WTC11 (cell line): ENCODE measurements around the gene GLRB.

Source experiments
- ESRRA ChIP-seq: sonication (generic); formaldehyde crosslinking; IDR thresholded peaks from 2 replicates; pipeline ENCODE4 v1.8.1; 2022; ENCODE audit warnings: mild to moderate bottlenecking, missing genetic modification reagents, borderline replicate concordance
- FOXJ3 ChIP-seq: sonication (generic); formaldehyde crosslinking; IDR thresholded peaks from 2 replicates; pipeline ENCODE4 v1.9.0; 2021; ENCODE audit warnings: missing genetic modification reagents, mild to moderate bottlenecking, borderline replicate concordance
- FOXP1 ChIP-seq: sonication (generic); formaldehyde crosslinking; IDR thresholded peaks from 2 replicates; pipeline ENCODE4 v1.8.0; 2022; ENCODE audit warnings: missing genetic modification reagents, mild to moderate bottlenecking, moderate library complexity, borderline replicate concordance
- JUN ChIP-seq: sonication (generic); formaldehyde crosslinking; IDR thresholded peaks from 2 replicates; pipeline ENCODE4 v1.8.0; 2023; ENCODE audit warnings: mild to moderate bottlenecking, missing genetic modification reagents
- MXD4 ChIP-seq: fragments of 250-450 bp; sonication (Bioruptor Pico); IDR thresholded peaks from 2 replicates; pipeline ENCODE4 v1.8.0; 2021; ENCODE audit warnings: mild to moderate bottlenecking, moderate library complexity, borderline replicate concordance
- TP53 ChIP-seq: sonication (generic); formaldehyde crosslinking; IDR thresholded peaks from 2 replicates; pipeline ENCODE4 v1.8.1; 2023; ENCODE audit warnings: mild to moderate bottlenecking, missing genetic modification reagents
- ZNF232 ChIP-seq: sonication (generic); formaldehyde crosslinking; IDR thresholded peaks from 2 replicates; pipeline ENCODE4 v1.8.0; 2022; ENCODE audit warnings: mild to moderate bottlenecking, missing genetic modification reagents
- ZNF317 ChIP-seq: sonication (generic); formaldehyde crosslinking; IDR thresholded peaks from 2 replicates; pipeline ENCODE4 v1.8.1; 2023; ENCODE audit warnings: low read depth, mild to moderate bottlenecking, moderate library complexity, missing genetic modification reagents, borderline replicate concordance
- ZNF423 ChIP-seq: fragments of 250-450 bp; sonication (Bioruptor Pico); IDR thresholded peaks from 2 replicates; pipeline ENCODE4 v2.1.2; 2022; ENCODE audit warnings: mild to moderate bottlenecking, moderate library complexity
- TF ChIP-seq, protein P1 (sequence below): fragments of 200-600 bp; IDR thresholded peaks from 2 replicates; pipeline ENCODE4 v1.8.0; 2022; ENCODE audit warnings: antibody characterized with exemption
- TF ChIP-seq, protein P2 (sequence below): sonication (generic); formaldehyde crosslinking; IDR thresholded peaks from 2 replicates; pipeline ENCODE4 v1.8.1; 2022; ENCODE audit warnings: mild to moderate bottlenecking, moderate library complexity, missing genetic modification reagents
- TF ChIP-seq, protein P3 (sequence below): sonication (generic); formaldehyde crosslinking; IDR thresholded peaks from 2 replicates; pipeline ENCODE4 v1.8.0; 2023; ENCODE audit warnings: missing genetic modification reagents
- TF ChIP-seq, protein P4 (sequence below): sonication (generic); formaldehyde crosslinking; IDR thresholded peaks from 2 replicates; pipeline ENCODE4 v1.8.1; 2023; ENCODE audit warnings: mild to moderate bottlenecking, missing genetic modification reagents, moderate library complexity
- TF ChIP-seq, protein P5 (sequence below): sonication (generic); formaldehyde crosslinking; IDR thresholded peaks from 2 replicates; pipeline ENCODE4 v1.8.0; 2022; ENCODE audit warnings: mild to moderate bottlenecking, missing genetic modification reagents

DNA sequence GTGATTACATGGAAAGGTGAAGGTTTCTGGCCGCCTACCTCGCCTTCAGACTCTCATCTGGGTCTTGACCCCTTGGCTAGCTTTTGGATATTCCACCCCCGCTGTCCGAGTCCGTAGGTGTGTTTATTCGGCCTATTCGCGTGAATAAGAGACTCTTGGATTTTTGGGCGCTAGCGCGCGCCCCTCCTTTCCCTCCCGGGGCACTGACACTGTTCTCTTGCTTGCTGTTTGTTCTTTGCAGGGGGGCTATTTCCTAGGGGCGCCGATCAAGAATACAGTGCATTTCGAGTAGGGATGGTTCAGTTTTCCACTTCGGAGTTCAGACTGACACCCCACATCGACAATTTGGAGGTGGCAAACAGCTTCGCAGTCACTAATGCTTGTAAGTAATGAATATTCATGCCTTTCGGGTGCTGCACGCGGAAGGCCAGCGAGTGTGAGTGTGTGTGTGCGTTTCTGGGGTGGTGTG, 145.5 kb downstream of the GLRB start:
- TF ChIP-seq, protein P1, sequence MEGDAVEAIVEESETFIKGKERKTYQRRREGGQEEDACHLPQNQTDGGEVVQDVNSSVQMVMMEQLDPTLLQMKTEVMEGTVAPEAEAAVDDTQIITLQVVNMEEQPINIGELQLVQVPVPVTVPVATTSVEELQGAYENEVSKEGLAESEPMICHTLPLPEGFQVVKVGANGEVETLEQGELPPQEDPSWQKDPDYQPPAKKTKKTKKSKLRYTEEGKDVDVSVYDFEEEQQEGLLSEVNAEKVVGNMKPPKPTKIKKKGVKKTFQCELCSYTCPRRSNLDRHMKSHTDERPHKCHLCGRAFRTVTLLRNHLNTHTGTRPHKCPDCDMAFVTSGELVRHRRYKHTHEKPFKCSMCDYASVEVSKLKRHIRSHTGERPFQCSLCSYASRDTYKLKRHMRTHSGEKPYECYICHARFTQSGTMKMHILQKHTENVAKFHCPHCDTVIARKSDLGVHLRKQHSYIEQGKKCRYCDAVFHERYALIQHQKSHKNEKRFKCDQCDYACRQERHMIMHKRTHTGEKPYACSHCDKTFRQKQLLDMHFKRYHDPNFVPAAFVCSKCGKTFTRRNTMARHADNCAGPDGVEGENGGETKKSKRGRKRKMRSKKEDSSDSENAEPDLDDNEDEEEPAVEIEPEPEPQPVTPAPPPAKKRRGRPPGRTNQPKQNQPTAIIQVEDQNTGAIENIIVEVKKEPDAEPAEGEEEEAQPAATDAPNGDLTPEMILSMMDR: no peak
- TF ChIP-seq, protein P2, sequence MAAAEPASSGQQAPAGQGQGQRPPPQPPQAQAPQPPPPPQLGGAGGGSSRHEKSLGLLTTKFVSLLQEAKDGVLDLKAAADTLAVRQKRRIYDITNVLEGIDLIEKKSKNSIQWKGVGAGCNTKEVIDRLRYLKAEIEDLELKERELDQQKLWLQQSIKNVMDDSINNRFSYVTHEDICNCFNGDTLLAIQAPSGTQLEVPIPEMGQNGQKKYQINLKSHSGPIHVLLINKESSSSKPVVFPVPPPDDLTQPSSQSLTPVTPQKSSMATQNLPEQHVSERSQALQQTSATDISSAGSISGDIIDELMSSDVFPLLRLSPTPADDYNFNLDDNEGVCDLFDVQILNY (CRISPR knock-in tag): no peak
- TF ChIP-seq, protein P3, sequence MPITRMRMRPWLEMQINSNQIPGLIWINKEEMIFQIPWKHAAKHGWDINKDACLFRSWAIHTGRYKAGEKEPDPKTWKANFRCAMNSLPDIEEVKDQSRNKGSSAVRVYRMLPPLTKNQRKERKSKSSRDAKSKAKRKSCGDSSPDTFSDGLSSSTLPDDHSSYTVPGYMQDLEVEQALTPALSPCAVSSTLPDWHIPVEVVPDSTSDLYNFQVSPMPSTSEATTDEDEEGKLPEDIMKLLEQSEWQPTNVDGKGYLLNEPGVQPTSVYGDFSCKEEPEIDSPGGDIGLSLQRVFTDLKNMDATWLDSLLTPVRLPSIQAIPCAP (CRISPR knock-in tag): no peak
- TF ChIP-seq JUN (CRISPR knock-in tag): no peak
- no peak for TF ChIP-seq TP53
- TF ChIP-seq ZNF317 (CRISPR knock-in tag): no peak
- TF ChIP-seq, protein P4, sequence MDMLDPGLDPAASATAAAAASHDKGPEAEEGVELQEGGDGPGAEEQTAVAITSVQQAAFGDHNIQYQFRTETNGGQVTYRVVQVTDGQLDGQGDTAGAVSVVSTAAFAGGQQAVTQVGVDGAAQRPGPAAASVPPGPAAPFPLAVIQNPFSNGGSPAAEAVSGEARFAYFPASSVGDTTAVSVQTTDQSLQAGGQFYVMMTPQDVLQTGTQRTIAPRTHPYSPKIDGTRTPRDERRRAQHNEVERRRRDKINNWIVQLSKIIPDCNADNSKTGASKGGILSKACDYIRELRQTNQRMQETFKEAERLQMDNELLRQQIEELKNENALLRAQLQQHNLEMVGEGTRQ: no peak
- no peak for TF ChIP-seq ZNF423
- no peak for TF ChIP-seq MXD4 (CRISPR knock-in tag)
- TF ChIP-seq FOXP1: no peak
- no peak for TF ChIP-seq ESRRA (CRISPR knock-in tag)
- no peak for TF ChIP-seq ZNF232 (CRISPR knock-in tag)
- TF ChIP-seq, protein P5, sequence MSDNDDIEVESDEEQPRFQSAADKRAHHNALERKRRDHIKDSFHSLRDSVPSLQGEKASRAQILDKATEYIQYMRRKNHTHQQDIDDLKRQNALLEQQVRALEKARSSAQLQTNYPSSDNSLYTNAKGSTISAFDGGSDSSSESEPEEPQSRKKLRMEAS (CRISPR knock-in tag): no peak
- TF ChIP-seq FOXJ3 (CRISPR knock-in tag): no peak
